ENCODE results near the gene MOB3A. TPM values are rescaled to one million over a fixed set of nuclear protein-coding genes. Genes with fewer than 3 reads are reported as not detected.

The MOB3A gene
- total and polyA plus RNA-seq, 9 of the 15 experiments (the other 6 are each of a cell fraction or from before 2014, with no cell fraction given): 1.1 to 24.1 (median 6.0) TPM

DNA sequence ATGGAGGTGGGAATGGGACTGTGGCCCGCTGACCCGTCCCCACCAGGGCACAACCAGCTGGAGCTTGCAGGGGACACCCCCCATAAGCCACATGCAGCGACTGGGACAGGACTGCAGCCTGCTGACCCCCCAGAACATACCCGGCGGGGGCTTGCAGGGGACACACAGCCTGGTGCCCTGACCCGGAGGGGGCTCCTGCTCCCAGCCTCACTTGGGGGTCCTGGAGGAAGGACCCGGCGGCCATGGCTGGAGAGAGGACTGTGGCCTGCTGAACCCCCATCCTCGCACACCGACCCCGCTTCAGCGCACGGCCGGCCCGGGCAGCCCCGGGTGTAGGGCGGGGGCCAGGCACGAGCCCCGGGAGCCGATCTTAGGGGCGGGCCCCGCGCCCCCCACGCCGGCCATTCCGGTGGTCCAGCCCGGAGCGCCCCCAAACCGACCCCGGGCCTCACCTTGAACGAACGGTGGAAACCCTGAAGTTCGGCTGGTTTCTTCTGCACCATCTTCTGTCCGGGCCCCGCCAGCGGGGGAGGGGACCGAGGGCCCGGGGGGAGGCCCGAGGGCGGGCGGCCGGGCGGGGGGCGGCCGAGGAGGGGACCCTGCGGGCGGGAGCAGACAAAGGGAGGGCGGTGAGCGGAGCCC is 45.7 kb downstream of the MOB3A start (continued):
- TF ChIP-seq, protein P1, sequence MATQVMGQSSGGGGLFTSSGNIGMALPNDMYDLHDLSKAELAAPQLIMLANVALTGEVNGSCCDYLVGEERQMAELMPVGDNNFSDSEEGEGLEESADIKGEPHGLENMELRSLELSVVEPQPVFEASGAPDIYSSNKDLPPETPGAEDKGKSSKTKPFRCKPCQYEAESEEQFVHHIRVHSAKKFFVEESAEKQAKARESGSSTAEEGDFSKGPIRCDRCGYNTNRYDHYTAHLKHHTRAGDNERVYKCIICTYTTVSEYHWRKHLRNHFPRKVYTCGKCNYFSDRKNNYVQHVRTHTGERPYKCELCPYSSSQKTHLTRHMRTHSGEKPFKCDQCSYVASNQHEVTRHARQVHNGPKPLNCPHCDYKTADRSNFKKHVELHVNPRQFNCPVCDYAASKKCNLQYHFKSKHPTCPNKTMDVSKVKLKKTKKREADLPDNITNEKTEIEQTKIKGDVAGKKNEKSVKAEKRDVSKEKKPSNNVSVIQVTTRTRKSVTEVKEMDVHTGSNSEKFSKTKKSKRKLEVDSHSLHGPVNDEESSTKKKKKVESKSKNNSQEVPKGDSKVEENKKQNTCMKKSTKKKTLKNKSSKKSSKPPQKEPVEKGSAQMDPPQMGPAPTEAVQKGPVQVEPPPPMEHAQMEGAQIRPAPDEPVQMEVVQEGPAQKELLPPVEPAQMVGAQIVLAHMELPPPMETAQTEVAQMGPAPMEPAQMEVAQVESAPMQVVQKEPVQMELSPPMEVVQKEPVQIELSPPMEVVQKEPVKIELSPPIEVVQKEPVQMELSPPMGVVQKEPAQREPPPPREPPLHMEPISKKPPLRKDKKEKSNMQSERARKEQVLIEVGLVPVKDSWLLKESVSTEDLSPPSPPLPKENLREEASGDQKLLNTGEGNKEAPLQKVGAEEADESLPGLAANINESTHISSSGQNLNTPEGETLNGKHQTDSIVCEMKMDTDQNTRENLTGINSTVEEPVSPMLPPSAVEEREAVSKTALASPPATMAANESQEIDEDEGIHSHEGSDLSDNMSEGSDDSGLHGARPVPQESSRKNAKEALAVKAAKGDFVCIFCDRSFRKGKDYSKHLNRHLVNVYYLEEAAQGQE (IDR thresholded peaks at IDR 0.05; ENCODE audit: borderline replicate concordance): no peak
- TF ChIP-seq, protein P1 (CRISPR knock-in tag; IDR thresholded peaks at IDR 0.05; ENCODE audit: low read depth): 0 out of 2 replicates have a peak, but pooled peaks have one; percentile 17
- TF ChIP-seq RBM22 (IDR thresholded peaks at IDR 0.05; ENCODE audit: low read depth, low read length, poor library complexity, severe bottlenecking) (peak; percentile 98), EGR1 (conservative IDR thresholded peaks at IDR 0.05) (no peak), SREBF1 (IDR thresholded peaks at IDR 0.05; ENCODE audit: borderline replicate concordance, low read depth, low read length) (no peak), CHD2 (IDR thresholded peaks at IDR 0.05; ENCODE audit: low read depth, low read length) (no peak), RAD51 (IDR thresholded peaks at IDR 0.05; ENCODE audit: borderline replicate concordance, low read depth) (no peak), ZNF79 (CRISPR knock-in tag; IDR thresholded peaks at IDR 0.05; ENCODE audit: low read depth) (no peak), PCBP1 (IDR thresholded peaks at IDR 0.05; ENCODE audit: low read depth, low read length, poor library complexity, severe bottlenecking) (peak; percentile 67)
- TF ChIP-seq, protein P2, sequence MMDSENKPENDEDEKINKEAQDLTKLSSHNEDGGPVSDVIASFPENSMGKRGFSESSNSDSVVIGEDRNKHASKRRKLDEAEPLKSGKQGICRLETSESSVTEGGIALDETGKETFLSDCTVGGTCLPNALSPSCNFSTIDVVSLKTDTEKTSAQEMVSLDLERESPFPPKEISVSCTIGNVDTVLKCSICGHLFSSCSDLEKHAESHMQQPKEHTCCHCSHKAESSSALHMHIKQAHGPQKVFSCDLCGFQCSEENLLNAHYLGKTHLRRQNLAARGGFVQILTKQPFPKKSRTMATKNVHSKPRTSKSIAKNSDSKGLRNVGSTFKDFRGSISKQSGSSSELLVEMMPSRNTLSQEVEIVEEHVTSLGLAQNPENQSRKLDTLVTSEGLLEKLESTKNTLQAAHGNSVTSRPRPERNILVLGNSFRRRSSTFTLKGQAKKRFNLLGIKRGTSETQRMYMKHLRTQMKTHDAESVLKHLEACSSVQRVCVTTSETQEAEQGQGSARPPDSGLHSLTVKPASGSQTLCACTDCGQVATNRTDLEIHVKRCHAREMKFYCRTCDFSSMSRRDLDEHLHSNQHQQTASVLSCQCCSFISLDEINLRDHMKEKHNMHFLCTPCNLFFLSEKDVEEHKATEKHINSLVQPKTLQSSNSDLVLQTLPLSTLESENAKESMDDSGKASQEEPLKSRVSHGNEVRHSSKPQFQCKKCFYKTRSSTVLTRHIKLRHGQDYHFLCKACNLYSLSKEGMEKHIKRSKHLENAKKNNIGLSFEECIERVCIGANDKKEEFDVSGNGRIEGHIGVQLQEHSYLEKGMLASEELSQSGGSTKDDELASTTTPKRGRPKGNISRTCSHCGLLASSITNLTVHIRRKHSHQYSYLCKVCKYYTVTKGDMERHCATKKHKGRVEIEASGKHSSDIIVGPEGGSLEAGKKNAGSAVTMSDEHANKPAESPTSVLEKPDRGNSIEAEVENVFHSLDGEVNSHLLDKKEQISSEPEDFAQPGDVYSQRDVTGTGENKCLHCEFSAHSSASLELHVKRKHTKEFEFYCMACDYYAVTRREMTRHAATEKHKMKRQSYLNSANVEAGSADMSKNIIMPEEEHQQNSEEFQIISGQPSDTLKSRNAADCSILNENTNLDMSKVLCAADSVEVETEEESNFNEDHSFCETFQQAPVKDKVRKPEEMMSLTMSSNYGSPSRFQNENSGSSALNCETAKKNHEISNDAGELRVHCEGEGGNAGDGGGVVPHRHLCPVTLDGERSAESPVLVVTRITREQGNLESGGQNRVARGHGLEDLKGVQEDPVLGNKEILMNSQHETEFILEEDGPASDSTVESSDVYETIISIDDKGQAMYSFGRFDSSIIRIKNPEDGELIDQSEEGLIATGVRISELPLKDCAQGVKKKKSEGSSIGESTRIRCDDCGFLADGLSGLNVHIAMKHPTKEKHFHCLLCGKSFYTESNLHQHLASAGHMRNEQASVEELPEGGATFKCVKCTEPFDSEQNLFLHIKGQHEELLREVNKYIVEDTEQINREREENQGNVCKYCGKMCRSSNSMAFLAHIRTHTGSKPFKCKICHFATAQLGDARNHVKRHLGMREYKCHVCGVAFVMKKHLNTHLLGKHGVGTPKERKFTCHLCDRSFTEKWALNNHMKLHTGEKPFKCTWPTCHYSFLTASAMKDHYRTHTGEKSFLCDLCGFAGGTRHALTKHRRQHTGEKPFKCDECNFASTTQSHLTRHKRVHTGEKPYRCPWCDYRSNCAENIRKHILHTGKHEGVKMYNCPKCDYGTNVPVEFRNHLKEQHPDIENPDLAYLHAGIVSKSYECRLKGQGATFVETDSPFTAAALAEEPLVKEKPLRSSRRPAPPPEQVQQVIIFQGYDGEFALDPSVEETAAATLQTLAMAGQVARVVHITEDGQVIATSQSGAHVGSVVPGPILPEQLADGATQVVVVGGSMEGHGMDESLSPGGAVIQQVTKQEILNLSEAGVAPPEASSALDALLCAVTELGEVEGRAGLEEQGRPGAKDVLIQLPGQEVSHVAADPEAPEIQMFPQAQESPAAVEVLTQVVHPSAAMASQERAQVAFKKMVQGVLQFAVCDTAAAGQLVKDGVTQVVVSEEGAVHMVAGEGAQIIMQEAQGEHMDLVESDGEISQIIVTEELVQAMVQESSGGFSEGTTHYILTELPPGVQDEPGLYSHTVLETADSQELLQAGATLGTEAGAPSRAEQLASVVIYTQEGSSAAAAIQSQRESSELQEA (IDR thresholded peaks at IDR 0.05; ENCODE audit: low read depth): no peak

Data from K562 (cell line).